Mesendoderm (in vitro differentiated cells): ENCODE measurements around the gene FNBP1.
A peak's percentile ranks its signal among the peaks of the same experiment; 100 is the strongest.

Experiments used
- DNase-seq: peaks from one replicate; pipeline ENCODE4 v3.0.0; 2013
- H2AK5ac ChIP-seq: 2 replicates; pipeline ENCODE4 v1.6.1; 2013; ENCODE audit warnings: low read length, inconsistent platforms
- H2BK120ac ChIP-seq: 2 replicates; pipeline ENCODE4 v1.6.1; 2013; ENCODE audit warnings: low read depth, mild to moderate bottlenecking, low read length, moderate library complexity, mixed read lengths
- H2BK15ac ChIP-seq: replicated peaks from 2 replicates; pipeline ENCODE4 v1.6.1; 2013; ENCODE audit warnings: low read depth, mild to moderate bottlenecking, moderate library complexity
- H2BK5ac ChIP-seq: 2 replicates; pipeline ENCODE4 v1.6.1; 2013; ENCODE audit warnings: low read length, inconsistent platforms
- H3K18ac ChIP-seq: 2 replicates; pipeline ENCODE4 v1.6.1; 2013; ENCODE audit warnings: mild to moderate bottlenecking, low read length, mixed read lengths
- H3K23ac ChIP-seq: one replicate; pipeline ENCODE4 v1.6.1; 2013; ENCODE audit warnings: low read length
- H3K27ac ChIP-seq: 2 replicates; pipeline ENCODE4 v1.5.1; 2013; ENCODE audit warnings: low read depth, mild to moderate bottlenecking, inconsistent platforms, low read length, moderate library complexity
- H3K27me3 ChIP-seq: 2 replicates; pipeline ENCODE4 v1.6.1; 2013; ENCODE audit warnings: low read length, control low read depth, mild to moderate bottlenecking, inconsistent platforms; ENCODE audit not compliant: insufficient read depth, poor library complexity
- H3K36me3 ChIP-seq: 2 replicates; pipeline ENCODE4 v1.6.1; 2013; ENCODE audit warnings: low read length, inconsistent platforms; ENCODE audit not compliant: control insufficient read depth, insufficient read depth
- H3K4ac ChIP-seq: one replicate; pipeline ENCODE4 v1.6.1; 2013; ENCODE audit warnings: low read depth, mild to moderate bottlenecking, low read length, moderate library complexity
- H3K4me1 ChIP-seq: 2 replicates; pipeline ENCODE4 v1.6.1; 2013; ENCODE audit warnings: low read depth, low read length, inconsistent platforms; ENCODE audit not compliant: control insufficient read depth
- H3K4me2 ChIP-seq: 2 replicates; pipeline ENCODE4 v1.6.1; 2013; ENCODE audit warnings: low read length
- H3K4me3 ChIP-seq: 2 replicates; pipeline ENCODE4 v1.5.1; 2013; ENCODE audit warnings: mild to moderate bottlenecking, low read length
- H3K56ac ChIP-seq: one replicate; pipeline ENCODE4 v1.6.1; 2013; ENCODE audit warnings: low read length
- H3K79me1 ChIP-seq: 2 replicates; pipeline ENCODE4 v1.6.1; 2013; ENCODE audit warnings: low read length, inconsistent platforms
- H3K79me2 ChIP-seq: 2 replicates; pipeline ENCODE4 v1.6.1; 2013; ENCODE audit warnings: mild to moderate bottlenecking, low read length; ENCODE audit not compliant: control insufficient read depth, insufficient read depth
- H3K9ac ChIP-seq: 2 replicates; pipeline ENCODE4 v1.6.1; 2013; ENCODE audit warnings: low read length, inconsistent platforms
- H4K5ac ChIP-seq: one replicate; pipeline ENCODE4 v1.6.1; 2013; ENCODE audit warnings: low read length
- H4K8ac ChIP-seq: one replicate; pipeline ENCODE4 v1.6.1; 2013; ENCODE audit warnings: low read depth, mild to moderate bottlenecking, control low read depth, low read length, moderate library complexity
- WGBS: extraction: QIAGEN DNeasy Blood & Tissue Kit; methylation state at CpG from one replicate; pipeline ENCODE4 v1.1.7; 2013; ENCODE audit warnings: low lambda C conversion rate, missing lambda C conversion rate; ENCODE audit not compliant: insufficient coverage; ENCODE audit errors: extremely low coverage; 5-methylcytosine and 5-hydroxymethylcytosine counted together

FNBP1 gene

GRCh38 chr9:129962451-129962864 lies 80.5 kb downstream of the FNBP1 start:
- WGBS = no CpG with 5 or more reads among the region's 9 CpGs

GRCh38 chr9:129958796-129959195 lies 84.2 kb downstream of the FNBP1 start:
- no peak overlapping the region for H3K4me3 ChIP-seq
- H3K4me1 ChIP-seq = peaks cover 9% of the 10 kb centered on the region
- no peak overlapping the region for H3K23ac ChIP-seq
- DNase-seq = no peak
- H4K8ac ChIP-seq = no peak overlapping the region
- H3K36me3 ChIP-seq = no peaks in the 10 kb centered on the region
- H3K9ac ChIP-seq = no peak overlapping the region
- no peak overlapping the region for H2BK15ac ChIP-seq
- H3K4ac ChIP-seq = no peak overlapping the region
- no peaks in the 10 kb centered on the region for H3K27me3 ChIP-seq
- H3K79me1 ChIP-seq = no peaks in the 10 kb centered on the region
- H2BK120ac ChIP-seq = no peak overlapping the region
- H3K18ac ChIP-seq = no peak overlapping the region
- no peak overlapping the region for H4K5ac ChIP-seq
- no peak overlapping the region for H3K4me2 ChIP-seq
- H3K27ac ChIP-seq = no peak overlapping the region
- H2BK5ac ChIP-seq = no peak overlapping the region
- no CpG with 5 or more reads among the region's 1 CpG for WGBS
- H3K56ac ChIP-seq = no peak overlapping the region
- H2AK5ac ChIP-seq = no peak overlapping the region
- H3K79me2 ChIP-seq = no peaks in the 10 kb centered on the region

More at GRCh38 chr9:129962451-129962864, 80.5 kb downstream of the FNBP1 start:
- Histone ChIP-seq H2BK5ac (no peak overlapping the region), H3K79me2 (no peaks in the 10 kb centered on the region), H3K4me3 (no peak overlapping the region), H4K5ac (peak overlapping the region; percentile 10), H3K4me2 (peak overlapping the region; percentile 1), H3K56ac (peak overlapping the region; percentile 59), H3K79me1 (no peaks in the 10 kb centered on the region), H4K8ac (no peak overlapping the region), H3K4ac (no peak overlapping the region), H2BK15ac (no peak overlapping the region), H2BK120ac (no peak overlapping the region), H3K4me1 (peaks cover 15% of the 10 kb centered on the region), H3K23ac (no peak overlapping the region), H3K27ac (peak overlapping the region; percentile 43), H3K27me3 (no peaks in the 10 kb centered on the region), H3K18ac (peak overlapping the region; percentile 88), H3K36me3 (no peaks in the 10 kb centered on the region), H2AK5ac (no peak overlapping the region), H3K9ac (peak overlapping the region; percentile 25)
- DNase-seq = peak; percentile 25

- H4K5ac ChIP-seq = no peak overlapping the region
- no peak overlapping the region for H3K4me3 ChIP-seq
- H3K4me1 ChIP-seq = no peaks in the 10 kb centered on the region
- no CpG with 5 or more reads among the region's 6 CpGs for WGBS
- H3K23ac ChIP-seq = no peak overlapping the region
- H3K4me2 ChIP-seq = no peak overlapping the region
- H3K79me2 ChIP-seq = no peaks in the 10 kb centered on the region
- peak overlapping the region; percentile 56 for H4K8ac ChIP-seq
- no peak overlapping the region for H3K9ac ChIP-seq
- H2BK15ac ChIP-seq = no peak overlapping the region
- H2BK120ac ChIP-seq = no peak overlapping the region
- H3K36me3 ChIP-seq = no peaks in the 10 kb centered on the region
- no peaks in the 10 kb centered on the region for H3K27me3 ChIP-seq
- no peak overlapping the region for H2BK5ac ChIP-seq
- H3K56ac ChIP-seq = no peak overlapping the region
- H3K4ac ChIP-seq = no peak overlapping the region
- no peak for DNase-seq
- H2AK5ac ChIP-seq = no peak overlapping the region
- no peak overlapping the region for H3K27ac ChIP-seq
- H3K18ac ChIP-seq = peak overlapping the region; percentile 90
- no peaks in the 10 kb centered on the region for H3K79me1 ChIP-seq
Measured at GRCh38 chr9:129954868-129955550, 88.0 kb downstream of the FNBP1 start.

DNA sequence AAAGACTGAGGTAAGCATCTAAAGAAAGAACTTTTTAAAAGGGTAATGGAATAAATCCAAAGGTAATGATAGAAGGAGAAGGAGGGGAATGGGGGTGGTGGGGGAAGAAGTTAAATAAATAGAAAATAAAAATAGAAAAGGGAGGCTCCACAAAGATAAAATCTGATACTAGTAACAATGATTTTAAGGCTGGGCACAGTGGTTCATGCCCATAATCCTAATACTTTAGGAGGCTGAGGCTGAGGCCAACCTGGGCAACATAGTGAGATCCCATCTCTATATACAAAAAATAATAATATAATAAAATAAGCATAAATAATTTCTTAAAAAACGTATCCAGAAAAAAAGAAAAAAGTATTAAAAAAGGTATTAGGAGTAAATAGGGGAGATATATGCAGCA lies 89.3 kb downstream of the FNBP1 start:
- Histone ChIP-seq H2BK120ac (no peak overlapping the region), H3K56ac (no peak overlapping the region), H2AK5ac (no peak overlapping the region), H3K4ac (no peak overlapping the region), H3K4me2 (no peak overlapping the region), H3K36me3 (no peaks in the 10 kb centered on the region), H4K5ac (no peak overlapping the region), H3K9ac (no peak overlapping the region), H4K8ac (no peak overlapping the region), H3K4me3 (no peak overlapping the region), H2BK15ac (no peak overlapping the region), H3K18ac (no peak overlapping the region), H3K79me1 (no peaks in the 10 kb centered on the region), H3K27ac (no peak overlapping the region), H3K27me3 (no peaks in the 10 kb centered on the region), H2BK5ac (no peak overlapping the region), H3K79me2 (no peaks in the 10 kb centered on the region), H3K23ac (no peak overlapping the region), H3K4me1 (no peaks in the 10 kb centered on the region)
- DNase-seq = no peak
- 100% methylated on average over 1 of the region's 1 CpG for WGBS

- H3K79me1 ChIP-seq = no peaks in the 10 kb centered on the region
- no peak overlapping the region for H2BK120ac ChIP-seq
- H3K36me3 ChIP-seq = no peaks in the 10 kb centered on the region
- H4K5ac ChIP-seq = no peak overlapping the region
- H3K18ac ChIP-seq = no peak overlapping the region
- H3K4me3 ChIP-seq = no peak overlapping the region
- H3K4me1 ChIP-seq = no peaks in the 10 kb centered on the region
- no peak overlapping the region for H3K9ac ChIP-seq
- no peak overlapping the region for H3K56ac ChIP-seq
- no peaks in the 10 kb centered on the region for H3K79me2 ChIP-seq
- H3K4me2 ChIP-seq = no peak overlapping the region
- no peak overlapping the region for H2AK5ac ChIP-seq
- no CpG with 5 or more reads among the region's 3 CpGs for WGBS
- H2BK5ac ChIP-seq = no peak overlapping the region
- no peak overlapping the region for H3K23ac ChIP-seq
- H3K27ac ChIP-seq = no peak overlapping the region
- H3K27me3 ChIP-seq = no peaks in the 10 kb centered on the region
- no peak for DNase-seq
- no peak overlapping the region for H4K8ac ChIP-seq
- no peak overlapping the region for H3K4ac ChIP-seq
- no peak overlapping the region for H2BK15ac ChIP-seq
Measured at GRCh38 chr9:129952337-129952736, 90.7 kb downstream of the FNBP1 start.

GRCh38 chr9:129949821-129950220 lies 93.2 kb downstream of the FNBP1 start:
- no peak overlapping the region for H3K9ac ChIP-seq
- no peak overlapping the region for H3K23ac ChIP-seq
- H4K8ac ChIP-seq = no peak overlapping the region
- H3K4me1 ChIP-seq = no peaks in the 10 kb centered on the region
- H2BK5ac ChIP-seq = no peak overlapping the region
- no peak overlapping the region for H3K56ac ChIP-seq
- no peak for DNase-seq
- no peaks in the 10 kb centered on the region for H3K27me3 ChIP-seq
- H2BK15ac ChIP-seq = no peak overlapping the region
- no peak overlapping the region for H2AK5ac ChIP-seq
- H3K18ac ChIP-seq = no peak overlapping the region
- H3K36me3 ChIP-seq = no peaks in the 10 kb centered on the region
- no peak overlapping the region for H3K4me2 ChIP-seq
- no peaks in the 10 kb centered on the region for H3K79me2 ChIP-seq
- H3K4me3 ChIP-seq = no peak overlapping the region
- H4K5ac ChIP-seq = no peak overlapping the region
- no peak overlapping the region for H3K27ac ChIP-seq
- WGBS = no CpG with 5 or more reads among the region's 5 CpGs
- no peaks in the 10 kb centered on the region for H3K79me1 ChIP-seq
- no peak overlapping the region for H2BK120ac ChIP-seq
- no peak overlapping the region for H3K4ac ChIP-seq
